ENCODE measurements around the gene SLC35E1. TPM values are rescaled to one million over a fixed set of nuclear protein-coding genes. Genes with fewer than 3 reads are reported as not detected.

The SLC35E1 gene
- total and polyA plus RNA-seq, 2 donors (not counting 3 experiments of a cell fraction or from before 2014, with no cell fraction given): 36.0 to 37.5 TPM

- H3K27ac ChIP-seq (ENCODE audit: insufficient read depth, low read depth, low read length): no peak overlapping the region
- H3K27me3 ChIP-seq (ENCODE audit: control insufficient read depth in 2 of 2, insufficient read depth in 2 of 2, low read length in 2 of 2): no peaks in the 10 kb centered on the region
- BruUV-seq (replicated peaks): no TSS peak
- H3K9ac ChIP-seq (replicated peaks; ENCODE audit: extremely low read depth, insufficient read depth, low read length): no peak overlapping the region
- no peak overlapping the region for H2AFZ ChIP-seq (ENCODE audit: low read depth, low read length)
- POLR2A ChIA-PET: no interaction called here
- peaks cover 0 to 5% of the 10 kb centered on the region in 2 experiments for H3K36me3 ChIP-seq (ENCODE audit: control insufficient read depth in 2 of 2, extremely low read depth in 1 of 2, insufficient read depth in 2 of 2, low read length in 2 of 2)
- H3K4me3 ChIP-seq (replicated peaks in 1 of 3; ENCODE audit: insufficient read depth in 1 of 3, low read depth in 1 of 3, low read length in 3 of 3): no peak overlapping the region
- no peak for TF ChIP-seq CTCF (IDR thresholded peaks at IDR 0.05; ENCODE audit: extremely low read depth in 1 of 2, insufficient read depth in 1 of 2, low read depth in 1 of 2, low read length in 2 of 2)
- no peak for TF ChIP-seq POLR2A (IDR thresholded peaks at IDR 0.05; ENCODE audit: low read depth, low read length)
- no peak for TF ChIP-seq MAX (IDR thresholded peaks at IDR 0.05; ENCODE audit: insufficient read depth, insufficient read length)
- CTCF ChIA-PET: no interaction called here
- no peaks in the 10 kb centered on the region for H3K9me3 ChIP-seq (replicated peaks; ENCODE audit: control insufficient read depth, insufficient read depth, low read length)
- H4K20me1 ChIP-seq (replicated peaks; ENCODE audit: control insufficient read depth, extremely low read depth, insufficient read depth, low read length): no peaks in the 10 kb centered on the region
- no peak overlapping the region for H3K4me2 ChIP-seq (ENCODE audit: insufficient read depth, low read length)
- FAIRE-seq (no peak), DNase-seq (ENCODE audit: low read depth, low spot score) (no peak)
- intact Hi-C loops (cut with micrococcal nuclease) (no loop called here), dilution Hi-C loops (cut with MboI; ENCODE audit: extremely low pct_ligation_motif_present, low sequenced_read_pairs) (no loop called here)
- peaks cover 17% of the 10 kb centered on the region for H3K4me1 ChIP-seq (ENCODE audit: control insufficient read depth, extremely low read depth, insufficient read depth, low read length)
- H3K79me2 ChIP-seq (ENCODE audit: control insufficient read depth, insufficient read depth, low read length): peaks cover 79% of the 10 kb centered on the region
- no peaks in the 10 kb centered on the region for H3K9me1 ChIP-seq (replicated peaks; ENCODE audit: control insufficient read depth, extremely low read depth, insufficient read depth, low read length)
Measured at GRCh38 chr19:16581971-16582343, 9.7 kb upstream of the SLC35E1 start.

GRCh38 chr19:16581145-16581970 is 9.1 kb upstream of the SLC35E1 start:
- H2AFZ ChIP-seq (ENCODE audit: low read depth, low read length): no peak overlapping the region
- H3K9ac ChIP-seq (replicated peaks; ENCODE audit: extremely low read depth, insufficient read depth, low read length): no peak overlapping the region
- no peaks in the 10 kb centered on the region for H3K9me1 ChIP-seq (replicated peaks; ENCODE audit: control insufficient read depth, extremely low read depth, insufficient read depth, low read length)
- peaks cover 74% of the 10 kb centered on the region for H3K79me2 ChIP-seq (ENCODE audit: control insufficient read depth, insufficient read depth, low read length)
- H3K4me1 ChIP-seq (ENCODE audit: control insufficient read depth, extremely low read depth, insufficient read depth, low read length): peaks cover 17% of the 10 kb centered on the region
- FAIRE-seq (no peak), DNase-seq (ENCODE audit: low read depth, low spot score) (no peak)
- intact Hi-C loops (cut with micrococcal nuclease) (no loop called here), dilution Hi-C loops (cut with MboI; ENCODE audit: extremely low pct_ligation_motif_present, low sequenced_read_pairs) (no loop called here)
- no peak overlapping the region for H3K27ac ChIP-seq (ENCODE audit: insufficient read depth, low read depth, low read length)
- TF ChIP-seq CTCF (IDR thresholded peaks at IDR 0.05; ENCODE audit: extremely low read depth in 1 of 2, insufficient read depth in 1 of 2, low read depth in 1 of 2, low read length in 2 of 2): no peak
- no peak for TF ChIP-seq POLR2AphosphoS5 (IDR thresholded peaks at IDR 0.05; ENCODE audit: insufficient read depth, low read depth, low read length)
- no peak for TF ChIP-seq GATA2 (IDR thresholded peaks at IDR 0.05; ENCODE audit: insufficient read depth, insufficient read length, low read depth, low read length)
- no peak for TF ChIP-seq EZH2 (IDR thresholded peaks at IDR 0.05; ENCODE audit: borderline replicate concordance, low read depth, low read length, severe bottlenecking)
- TF ChIP-seq MYC (IDR thresholded peaks at IDR 0.05; ENCODE audit: low read depth, low read length): no peak
- no peak for TF ChIP-seq POLR2A (IDR thresholded peaks at IDR 0.05; ENCODE audit: low read depth, low read length)
- no peak for TF ChIP-seq JUN (IDR thresholded peaks at IDR 0.05; ENCODE audit: borderline replicate concordance, insufficient read depth, insufficient read length, low read depth)
- TF ChIP-seq FOS (IDR thresholded peaks at IDR 0.05; ENCODE audit: borderline replicate concordance, insufficient read depth, low read length): no peak
- no peak for TF ChIP-seq MAX (IDR thresholded peaks at IDR 0.05; ENCODE audit: insufficient read depth, insufficient read length)
- ChIA-PET POLR2A (no interaction called here), CTCF (no interaction called here)
- H3K36me3 ChIP-seq (ENCODE audit: control insufficient read depth in 2 of 2, extremely low read depth in 1 of 2, insufficient read depth in 2 of 2, low read length in 2 of 2): peaks cover 0 to 9% of the 10 kb centered on the region in 2 experiments
- no peaks in the 10 kb centered on the region for H3K9me3 ChIP-seq (replicated peaks; ENCODE audit: control insufficient read depth, insufficient read depth, low read length)
- no peaks in the 10 kb centered on the region for H4K20me1 ChIP-seq (replicated peaks; ENCODE audit: control insufficient read depth, extremely low read depth, insufficient read depth, low read length)
- no TSS peak for BruUV-seq (replicated peaks)
- no peak overlapping the region for H3K4me2 ChIP-seq (ENCODE audit: insufficient read depth, low read length)
- no peak overlapping the region for H3K4me3 ChIP-seq (replicated peaks in 1 of 3; ENCODE audit: insufficient read depth in 1 of 3, low read depth in 1 of 3, low read length in 3 of 3)
- no peaks in the 10 kb centered on the region for H3K27me3 ChIP-seq (ENCODE audit: control insufficient read depth in 2 of 2, insufficient read depth in 2 of 2, low read length in 2 of 2)

All from endothelial cell of umbilical vein (primary cell).